Ascending aorta (tissue), 2 donors: ENCODE measurements around the gene CD1B. TPM values are rescaled to one million over a fixed set of nuclear protein-coding genes. Genes with fewer than 3 reads are reported as not detected.
"Not testable (repeated sequence)": the region's sequence is repeated elsewhere in the genome, so short reads cannot be mapped to it uniquely, and the experiment has no call there.

Source experiments
- DNase-seq, 2 donors: peaks; one replicate each; pipeline ENCODE4 v3.0.0-alpha.2; 2019; ENCODE audit warnings: low spot score in 2 of 2
- H3K27ac ChIP-seq, 2 donors: fragments of 200-600 bp; sonication (generic); one replicate each; pipeline ENCODE4 v1.5.1; 2016 to 2017; ENCODE audit warnings: mild to moderate bottlenecking in 1 of 2
- H3K27me3 ChIP-seq: fragments of 200-600 bp; sonication (generic); one replicate; pipeline ENCODE4 v1.5.1; 2017
- H3K36me3 ChIP-seq, 2 donors: fragments of 200-600 bp; sonication (generic); one replicate each; pipeline ENCODE4 v1.5.1; 2016
- H3K4me1 ChIP-seq, 2 donors: fragments of 200-600 bp; sonication (generic); one replicate each; pipeline ENCODE4 v1.5.1; 2016 to 2017; ENCODE audit warnings: mild to moderate bottlenecking in 1 of 2
- H3K4me3 ChIP-seq, 2 donors: fragments of 200-600 bp; sonication (generic); one replicate each; pipeline ENCODE4 v1.5.1; 2016 to 2017; ENCODE audit warnings: mild to moderate bottlenecking in 1 of 2
- H3K9me3 ChIP-seq, 2 donors: fragments of 200-600 bp; sonication (generic); one replicate each; pipeline ENCODE4 v1.5.1; 2016
- intact Hi-C: fragments of 100-400 bp; cut with DNase I; formaldehyde crosslinking; loops from one replicate; pipeline ENCODE4 v1.15.1; 2023
- total RNA-seq: library from RNA; depleted of rRNA; stranded (reverse); fragments of >200 nt; gene quantifications from one replicate; pipeline ENCODE4 v1.1.0, GENCODE V29; 2016
- TF ChIP-seq, protein P1 (sequence below), 3 experiments: fragments of 200-600 bp in 2 of 3; fragments of 450-650 bp in 1 of 3; sonication (generic) in 2 of 3; IDR thresholded peaks; one replicate each; pipeline ENCODE4 v1.5.1; 2016 to 2019; ENCODE audit warnings: antibody characterized with exemption in 3 of 3, mild to moderate bottlenecking in 1 of 3, moderate library complexity in 1 of 3

Gene CD1B
- total RNA-seq: not detected

DNA sequence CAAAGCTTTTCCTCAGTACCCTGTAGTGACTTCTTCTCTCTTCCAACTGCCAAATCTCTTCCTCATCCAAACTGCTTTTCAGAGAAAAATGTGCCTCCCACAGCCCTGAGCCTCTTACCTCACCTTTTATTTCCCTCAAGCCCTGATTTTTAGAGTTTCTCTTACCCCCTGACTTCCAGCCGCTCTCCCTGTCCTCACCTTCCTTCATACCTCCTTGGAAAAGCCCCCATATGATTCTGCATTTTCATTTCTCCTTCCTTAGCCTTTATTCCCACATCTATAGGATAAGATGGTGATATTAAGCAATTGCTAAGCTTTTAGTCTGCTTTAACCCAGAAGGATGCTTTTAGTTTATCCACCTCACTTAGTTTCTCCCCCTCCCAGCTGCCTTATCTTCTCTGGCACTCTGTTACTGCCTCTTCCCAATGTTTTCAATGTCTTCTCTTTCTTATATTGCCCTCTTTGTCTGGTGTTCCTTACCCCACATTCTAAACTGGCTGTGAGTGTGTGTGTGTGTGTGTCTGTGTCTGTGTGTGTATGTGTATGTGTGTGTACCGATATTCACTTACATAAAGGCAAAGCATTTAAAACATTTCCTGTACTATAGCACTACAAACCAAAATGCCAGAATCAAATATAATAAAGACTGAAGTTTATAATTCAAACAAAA lies at the start of gene CD1B:
TSS of gene CD1B (minus strand) at position 51 of the 670 bp plus-strand sequence. CDS start 108 bp downstream, outside the sequence.
- Histone ChIP-seq H3K9me3 (peaks cover 0 to 3% of the 10 kb centered on the region in 2 donors), H3K36me3 (no peaks in the 10 kb centered on the region), H3K4me3 (no peak within 1 kb of the TSS), H3K27ac (no peak within 1 kb of the TSS), H3K27me3 (no peaks in the 10 kb centered on the region), H3K4me1 (no peaks in the 10 kb centered on the region)
- DNase-seq: no peak
- TF ChIP-seq, protein P1, sequence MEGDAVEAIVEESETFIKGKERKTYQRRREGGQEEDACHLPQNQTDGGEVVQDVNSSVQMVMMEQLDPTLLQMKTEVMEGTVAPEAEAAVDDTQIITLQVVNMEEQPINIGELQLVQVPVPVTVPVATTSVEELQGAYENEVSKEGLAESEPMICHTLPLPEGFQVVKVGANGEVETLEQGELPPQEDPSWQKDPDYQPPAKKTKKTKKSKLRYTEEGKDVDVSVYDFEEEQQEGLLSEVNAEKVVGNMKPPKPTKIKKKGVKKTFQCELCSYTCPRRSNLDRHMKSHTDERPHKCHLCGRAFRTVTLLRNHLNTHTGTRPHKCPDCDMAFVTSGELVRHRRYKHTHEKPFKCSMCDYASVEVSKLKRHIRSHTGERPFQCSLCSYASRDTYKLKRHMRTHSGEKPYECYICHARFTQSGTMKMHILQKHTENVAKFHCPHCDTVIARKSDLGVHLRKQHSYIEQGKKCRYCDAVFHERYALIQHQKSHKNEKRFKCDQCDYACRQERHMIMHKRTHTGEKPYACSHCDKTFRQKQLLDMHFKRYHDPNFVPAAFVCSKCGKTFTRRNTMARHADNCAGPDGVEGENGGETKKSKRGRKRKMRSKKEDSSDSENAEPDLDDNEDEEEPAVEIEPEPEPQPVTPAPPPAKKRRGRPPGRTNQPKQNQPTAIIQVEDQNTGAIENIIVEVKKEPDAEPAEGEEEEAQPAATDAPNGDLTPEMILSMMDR (IDR thresholded peaks at IDR 0.05): no peak
- intact Hi-C loops: no loop called here

- DNase-seq: no peak
- Histone ChIP-seq H3K27me3 (no peaks in the 10 kb centered on the region), H3K4me3 (no peak overlapping the region), H3K27ac (no peak overlapping the region), H3K9me3 (peaks cover 0 to 3% of the 10 kb centered on the region in 2 donors), H3K36me3 (no peaks in the 10 kb centered on the region), H3K4me1 (no peaks in the 10 kb centered on the region)
- TF ChIP-seq, protein P1 (IDR thresholded peaks at IDR 0.05): no peak
- intact Hi-C loops: no loop called here
Measured at GRCh38 chr1:158374860-158375259, 43.5 kb upstream of the CD1B start.

DNA sequence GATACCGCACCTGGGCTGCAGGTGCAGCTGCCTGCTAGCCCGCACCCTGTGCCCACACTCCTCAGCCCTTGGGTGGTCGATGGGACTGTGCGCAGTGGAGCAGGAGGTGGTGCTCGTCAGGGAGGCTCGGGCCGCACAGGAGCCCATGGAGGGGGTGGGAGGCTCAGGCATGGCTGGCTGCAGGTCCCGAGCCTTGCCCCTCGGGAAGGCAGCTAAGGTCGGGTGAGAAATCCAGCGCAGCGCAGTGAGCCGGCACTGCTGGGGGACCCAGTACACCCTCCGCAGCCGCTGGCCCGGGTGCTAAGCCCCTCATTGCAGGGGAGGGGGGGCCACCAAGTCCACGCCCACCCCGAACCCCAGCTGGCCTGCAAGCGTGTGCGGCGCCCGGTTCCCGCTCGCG lies 42.8 kb upstream of the CD1B start:
- H3K4me3 ChIP-seq, H3K9me3 ChIP-seq, H3K27me3 ChIP-seq, intact Hi-C loops, H3K36me3 ChIP-seq, H3K4me1 ChIP-seq, H3K27ac ChIP-seq, DNase-seq: not testable (repeated sequence)

- Histone ChIP-seq H3K27ac (no peak overlapping the region), H3K4me1 (no peaks in the 10 kb centered on the region), H3K4me3 (no peak overlapping the region), H3K36me3 (no peaks in the 10 kb centered on the region), H3K27me3 (no peaks in the 10 kb centered on the region), H3K9me3 (peaks cover 0 to 3% of the 10 kb centered on the region in 2 donors)
- TF ChIP-seq, protein P1 (IDR thresholded peaks at IDR 0.05): no peak
- intact Hi-C loops: no loop called here
- no peak for DNase-seq
Measured at GRCh38 chr1:158371188-158371953, 40.0 kb upstream of the CD1B start.

DNA sequence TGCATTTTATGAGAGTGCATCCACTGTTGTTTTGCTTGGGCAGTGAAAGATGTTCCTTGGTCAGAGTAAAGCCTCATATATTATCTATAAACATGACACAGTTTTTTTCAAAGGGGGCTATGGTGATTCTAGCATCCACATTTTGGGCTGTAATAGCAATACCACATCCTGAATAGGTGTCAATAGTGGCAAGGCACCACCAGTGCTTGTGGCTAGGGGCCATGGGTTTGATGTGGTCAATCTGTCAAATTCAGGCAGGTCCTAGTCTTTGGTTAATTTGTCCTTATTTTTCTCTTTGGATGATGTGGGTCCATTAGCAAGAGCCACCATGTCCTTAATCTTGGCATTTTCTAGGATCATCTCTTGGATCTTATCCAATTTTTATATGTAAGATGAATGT lies 35.5 kb upstream of the CD1B start:
- Histone ChIP-seq H3K4me1 (no peaks in the 10 kb centered on the region), H3K9me3 (peaks cover 0 to 3% of the 10 kb centered on the region in 2 donors), H3K27ac (no peak overlapping the region), H3K36me3 (no peaks in the 10 kb centered on the region), H3K27me3 (no peaks in the 10 kb centered on the region), H3K4me3 (no peak overlapping the region)
- intact Hi-C loops: no loop called here
- TF ChIP-seq, protein P1 (IDR thresholded peaks at IDR 0.05): no peak
- DNase-seq: no peak

DNA sequence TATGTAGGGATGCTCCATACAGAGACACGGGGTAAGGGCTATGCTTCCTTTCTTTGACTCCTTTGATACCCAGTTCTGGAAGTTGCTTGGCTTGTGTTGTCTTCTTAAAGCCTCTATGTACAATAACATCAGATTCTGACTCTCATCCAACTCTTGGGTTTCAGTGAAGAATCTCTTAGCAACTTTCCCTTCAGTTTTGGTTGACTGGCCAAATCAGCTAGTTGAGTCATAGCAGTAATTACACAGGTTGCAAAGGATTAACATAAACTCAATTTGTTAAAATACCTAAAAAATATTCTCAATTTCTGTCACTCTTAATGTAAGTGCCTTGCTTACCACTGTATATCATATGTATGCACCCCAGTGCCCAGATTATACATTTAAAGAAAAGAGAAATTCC lies 31.6 kb upstream of the CD1B start:
- H3K27ac ChIP-seq: no peak overlapping the region
- H3K4me1 ChIP-seq: no peaks in the 10 kb centered on the region
- H3K9me3 ChIP-seq: no peaks in the 10 kb centered on the region
- intact Hi-C loops: no loop called here
- H3K27me3 ChIP-seq: no peaks in the 10 kb centered on the region
- no peak for DNase-seq
- no peak overlapping the region for H3K4me3 ChIP-seq
- no peaks in the 10 kb centered on the region for H3K36me3 ChIP-seq
- TF ChIP-seq, protein P1 (IDR thresholded peaks at IDR 0.05): no peak
